Measurements from ENCODE around the gene OR5H14.

OR5H14 gene

GRCh38 chr3:98166396-98166795 lies 19.1 kb downstream of the OR5H14 start, which contains the start of gene OR5H15:
OR5H15 (plus strand) TSS chr3:98166696; CDS start chr3:98168700, 2,004 bp downstream.
- Histone ChIP-seq H3K9ac (ENCODE audit: low read depth, low read length) (no peak within 1 kb of the TSS), H4K20me1 (ENCODE audit: insufficient read depth, low read length) (no peaks in the 10 kb centered on the region), H3K79me2 (ENCODE audit: insufficient read depth, low read length) (no peaks in the 10 kb centered on the region), H3K4me3 (ENCODE audit: low read depth in 1 of 2, low read length in 2 of 2) (no peak within 1 kb of the TSS), H2AFZ (ENCODE audit: low read depth, low read length) (no peak within 1 kb of the TSS), H3K9me3 (ENCODE audit: insufficient read depth, low read length, severe bottlenecking) (no peaks in the 10 kb centered on the region), H3K27me3 (ENCODE audit: insufficient read depth, low read length, poor library complexity) (no peaks in the 10 kb centered on the region), H3K36me3 (ENCODE audit: insufficient read depth, low read length) (no peaks in the 10 kb centered on the region), H3K4me2 (ENCODE audit: insufficient read depth, low read length) (no peak within 1 kb of the TSS), H3K27ac (ENCODE audit: low read length) (no peak within 1 kb of the TSS), H3K4me1 (ENCODE audit: insufficient read depth, low read length) (no peaks in the 10 kb centered on the region)
- ATAC-seq (ENCODE audit: insufficient read depth, low read depth) (no peak), DNase-seq (no peak)
- TF ChIP-seq EZH2 (IDR thresholded peaks at IDR 0.05; ENCODE audit: borderline replicate concordance, low read depth, low read length, severe bottlenecking): no peak
- no peak for TF ChIP-seq CTCF (IDR thresholded peaks at IDR 0.05; ENCODE audit: borderline replicate concordance, extremely low read depth, low read length, poor library complexity, severe bottlenecking)

- H3K79me2 ChIP-seq (ENCODE audit: insufficient read depth, low read length): no peaks in the 10 kb centered on the region
- no peaks in the 10 kb centered on the region for H3K4me1 ChIP-seq (ENCODE audit: insufficient read depth, low read length)
- no peaks in the 10 kb centered on the region for H3K9me3 ChIP-seq (ENCODE audit: insufficient read depth, low read length, severe bottlenecking)
- H4K20me1 ChIP-seq (ENCODE audit: insufficient read depth, low read length): no peaks in the 10 kb centered on the region
- H3K4me3 ChIP-seq (ENCODE audit: low read depth in 1 of 2, low read length in 2 of 2): no peak overlapping the region
- no peaks in the 10 kb centered on the region for H3K27me3 ChIP-seq (ENCODE audit: insufficient read depth, low read length, poor library complexity)
- no peak overlapping the region for H3K4me2 ChIP-seq (ENCODE audit: insufficient read depth, low read length)
- H3K36me3 ChIP-seq (ENCODE audit: insufficient read depth, low read length): no peaks in the 10 kb centered on the region
- H3K27ac ChIP-seq (ENCODE audit: low read length): no peak overlapping the region
- ATAC-seq (ENCODE audit: insufficient read depth, low read depth): no peak
- no peak for TF ChIP-seq CTCF (IDR thresholded peaks at IDR 0.05; ENCODE audit: borderline replicate concordance, extremely low read depth, low read length, poor library complexity, severe bottlenecking)
- no peak for TF ChIP-seq EZH2 (IDR thresholded peaks at IDR 0.05; ENCODE audit: borderline replicate concordance, low read depth, low read length, severe bottlenecking)
- DNase-seq: no peak
- no peak overlapping the region for H3K9ac ChIP-seq (ENCODE audit: low read depth, low read length)
- H2AFZ ChIP-seq (ENCODE audit: low read depth, low read length): no peak overlapping the region
Observed at GRCh38 chr3:98171071-98171470, 23.8 kb downstream of the OR5H14 start.

GRCh38 chr3:98172621-98173020 lies 25.3 kb downstream of the OR5H14 start:
- DNase-seq (no peak), ATAC-seq (ENCODE audit: insufficient read depth, low read depth) (no peak)
- Histone ChIP-seq H3K4me3 (ENCODE audit: low read depth in 1 of 2, low read length in 2 of 2) (no peak overlapping the region), H3K27ac (ENCODE audit: low read length) (no peak overlapping the region), H3K36me3 (ENCODE audit: insufficient read depth, low read length) (no peaks in the 10 kb centered on the region), H3K27me3 (ENCODE audit: insufficient read depth, low read length, poor library complexity) (no peaks in the 10 kb centered on the region), H3K9me3 (ENCODE audit: insufficient read depth, low read length, severe bottlenecking) (no peaks in the 10 kb centered on the region), H3K9ac (ENCODE audit: low read depth, low read length) (no peak overlapping the region), H3K4me2 (ENCODE audit: insufficient read depth, low read length) (no peak overlapping the region), H3K4me1 (ENCODE audit: insufficient read depth, low read length) (no peaks in the 10 kb centered on the region), H3K79me2 (ENCODE audit: insufficient read depth, low read length) (no peaks in the 10 kb centered on the region), H2AFZ (ENCODE audit: low read depth, low read length) (no peak overlapping the region), H4K20me1 (ENCODE audit: insufficient read depth, low read length) (no peaks in the 10 kb centered on the region)
- TF ChIP-seq CTCF (IDR thresholded peaks at IDR 0.05; ENCODE audit: borderline replicate concordance, extremely low read depth, low read length, poor library complexity, severe bottlenecking) (no peak), EZH2 (IDR thresholded peaks at IDR 0.05; ENCODE audit: borderline replicate concordance, low read depth, low read length, severe bottlenecking) (no peak)
